NCI-H128 (cell line): ENCODE data around the gene PCDHGB3.
"Not testable (repeated sequence)": the region's sequence is repeated elsewhere in the genome, so short reads cannot be mapped to it uniquely, and the experiment has no call there.

ENCODE experiments used
- DNase-seq: peaks from one replicate; lab custom pipeline; 2025; ENCODE audit not compliant: unreplicated experiment; lab: John Stamatoyannopoulos, UW

PCDHGB3 gene

GRCh38 chr5:141369994-141370848 lies at the start of gene PCDHGB3:
TSS of gene PCDHGB3 (plus strand) at chr5:141370242. CDS start at chr5:141370395, 153 bp downstream.
- no peak for DNase-seq

- no peak for DNase-seq
Measured at GRCh38 chr5:141322261-141322660, 47.8 kb upstream of the PCDHGB3 start.

GRCh38 chr5:141326088-141326854 lies 43.8 kb upstream of the PCDHGB3 start:
- no peak for DNase-seq

- DNase-seq: no peak
Measured at GRCh38 chr5:141328231-141328630, 41.8 kb upstream of the PCDHGB3 start.

- DNase-seq: no peak
Measured at GRCh38 chr5:141330299-141331080, 39.6 kb upstream of the PCDHGB3 start, which contains the start of gene PCDHGA1. TSS of gene PCDHGA1 (plus strand) at chr5:141330514.

GRCh38 chr5:141332571-141332970 lies 37.5 kb upstream of the PCDHGB3 start:
- DNase-seq: not testable (repeated sequence)

GRCh38 chr5:141338538-141339306 lies 31.3 kb upstream of the PCDHGB3 start, which contains the start of gene PCDHGA2:
TSS of gene PCDHGA2 (plus strand) at chr5:141338760.
- no peak for DNase-seq

- not testable (repeated sequence) for DNase-seq
Measured at GRCh38 chr5:141340781-141341354, 29.2 kb upstream of the PCDHGB3 start.

- no peak for DNase-seq
Measured at GRCh38 chr5:141342773-141343172, 27.3 kb upstream of the PCDHGB3 start.

GRCh38 chr5:141343242-141343952 lies 26.6 kb upstream of the PCDHGB3 start, which contains the start of gene PCDHGA3:
TSS of gene PCDHGA3 (plus strand) at chr5:141343829. CDS start at chr5:141344034, 205 bp downstream.
- no peak for DNase-seq

GRCh38 chr5:141343953-141344463 lies 26.0 kb upstream of the PCDHGB3 start:
- DNase-seq: no peak

- DNase-seq: no peak
Measured at GRCh38 chr5:141345327-141345726, 24.7 kb upstream of the PCDHGB3 start.

- DNase-seq: not testable (repeated sequence)
Measured at GRCh38 chr5:141346017-141346416, 24.0 kb upstream of the PCDHGB3 start.

GRCh38 chr5:141349917-141350619 lies 20.0 kb upstream of the PCDHGB3 start, which contains the start of gene PCDHGB1:
TSS of gene PCDHGB1 (plus strand) at chr5:141350099. CDS start at chr5:141350261, 162 bp downstream.
- no peak for DNase-seq

- no peak for DNase-seq
Measured at GRCh38 chr5:141351591-141351990, 18.5 kb upstream of the PCDHGB3 start.

GRCh38 chr5:141354900-141355469 lies 15.1 kb upstream of the PCDHGB3 start, which contains the start of gene PCDHGA4:
TSS of gene PCDHGA4 (plus strand) at chr5:141355021. CDS start at chr5:141355108, 87 bp downstream.
- no peak for DNase-seq

- no peak for DNase-seq
Measured at GRCh38 chr5:141355641-141356040, 14.4 kb upstream of the PCDHGB3 start.

GRCh38 chr5:141356133-141356532 lies 13.9 kb upstream of the PCDHGB3 start:
- no peak for DNase-seq
